Activated CD8-positive, alpha-beta T cell treated with anti-CD3 and anti-CD28 coated beads, Interleukin-2, amount 10 ng/mL, durations not matched to agents 7 days and 5 days (primary cell): ENCODE results near the gene ANTXR1. TPM values are rescaled to one million over a fixed set of nuclear protein-coding genes. Genes with fewer than 3 reads are reported as not detected.

Experiments used
- ATAC-seq: fragments of 150-1000 bp; cut with Tn5 transposase; one replicate; pipeline ENCODE4 v1.10.0; 2021; ENCODE audit warnings: moderate library complexity
- CTCF ChIA-PET: fragments of 350-600 bp; sonication (Branson Sonifier 250); formaldehyde crosslinking; loops from one replicate; lab custom pipeline; 2021; ENCODE audit warnings: antibody characterized with exemption; lab: Charles Lee
- POLR2A ChIA-PET: fragments of 350-600 bp; sonication (Branson Sonifier 250); formaldehyde crosslinking; loops from one replicate; lab custom pipeline; 2021; ENCODE audit warnings: antibody characterized with exemption; lab: Charles Lee
- DNase-seq: peaks from one replicate; pipeline ENCODE4 v3.0.0-alpha.2; 2020
- H3K27ac Mint-ChIP-seq: one replicate; pipeline ENCODE4 v1.8.0; 2021; ENCODE audit warnings: mild to moderate bottlenecking, mixed read lengths
- H3K27me3 Mint-ChIP-seq: one replicate; pipeline ENCODE4 v1.8.0; 2021; ENCODE audit warnings: low read depth, mixed read lengths
- H3K36me3 Mint-ChIP-seq: one replicate; pipeline ENCODE4 v1.8.0; 2021; ENCODE audit warnings: low read depth, mixed read lengths
- H3K4me1 Mint-ChIP-seq: one replicate; pipeline ENCODE4 v1.8.0; 2021; ENCODE audit warnings: low read depth, mixed read lengths
- H3K4me3 Mint-ChIP-seq: one replicate; pipeline ENCODE4 v1.8.0; 2021; ENCODE audit warnings: mild to moderate bottlenecking, mixed read lengths
- H3K9me3 Mint-ChIP-seq: one replicate; pipeline ENCODE4 v1.8.0; 2022; ENCODE audit warnings: mixed read lengths; ENCODE audit not compliant: insufficient read depth
- total RNA-seq, 2 experiments: library from RNA; stranded (reverse); gene quantifications; one replicate each; pipeline ENCODE4 v1.2.3, GENCODE V29; 2021

The ANTXR1 gene
- total RNA-seq, 2 experiments from 2014 or later = 0.05 TPM; not detected in 1

- Mint-ChIP-seq H3K4me1 (no peaks in the 10 kb centered on the region), H3K27ac (no peak overlapping the region), H3K27me3 (peaks cover 15% of the 10 kb centered on the region), H3K36me3 (no peaks in the 10 kb centered on the region), H3K9me3 (no peaks in the 10 kb centered on the region), H3K4me3 (no peak overlapping the region)
- DNase-seq (no peak), ATAC-seq (no peak)
- ChIA-PET CTCF (interaction anchor here (1.3 kb wide), 1 partner anchor 13 kb away, joined by 4 read pairs; no protein-coding TSS in a partner anchor), POLR2A (no interaction called here)
These were observed 172.8 kb downstream of the ANTXR1 start for GRCh38 chr2:69185807-69186206.

GRCh38 chr2:69186614-69187013 lies 173.6 kb downstream of the ANTXR1 start:
- Mint-ChIP-seq H3K27me3 (peaks cover 18% of the 10 kb centered on the region), H3K4me1 (no peaks in the 10 kb centered on the region), H3K9me3 (no peaks in the 10 kb centered on the region), H3K27ac (no peak overlapping the region), H3K4me3 (no peak overlapping the region), H3K36me3 (no peaks in the 10 kb centered on the region)
- CTCF ChIA-PET = no interaction called here
- DNase-seq (no peak), ATAC-seq (no peak)
- POLR2A ChIA-PET = no interaction called here

GRCh38 chr2:69188182-69188900 lies 175.4 kb downstream of the ANTXR1 start:
- Mint-ChIP-seq H3K27ac (no peak overlapping the region), H3K9me3 (no peaks in the 10 kb centered on the region), H3K27me3 (peaks cover 27% of the 10 kb centered on the region), H3K36me3 (no peaks in the 10 kb centered on the region), H3K4me1 (no peaks in the 10 kb centered on the region), H3K4me3 (no peak overlapping the region)
- ChIA-PET POLR2A (no interaction called here), CTCF (no interaction called here)
- DNase-seq = no peak
- no peak for ATAC-seq

- no peaks in the 10 kb centered on the region for H3K9me3 Mint-ChIP-seq
- no peaks in the 10 kb centered on the region for H3K4me1 Mint-ChIP-seq
- DNase-seq (no peak), ATAC-seq (no peak)
- H3K27ac Mint-ChIP-seq = no peak overlapping the region
- H3K27me3 Mint-ChIP-seq = peaks cover 29% of the 10 kb centered on the region
- no peaks in the 10 kb centered on the region for H3K36me3 Mint-ChIP-seq
- H3K4me3 Mint-ChIP-seq = no peak overlapping the region
- CTCF ChIA-PET = no interaction called here
- POLR2A ChIA-PET = no interaction called here
These were observed 177.9 kb downstream of the ANTXR1 start for GRCh38 chr2:69190743-69191404.

- no peak for DNase-seq
- Mint-ChIP-seq H3K27me3 (peaks cover 29% of the 10 kb centered on the region), H3K9me3 (no peaks in the 10 kb centered on the region), H3K4me3 (no peak overlapping the region), H3K36me3 (no peaks in the 10 kb centered on the region), H3K27ac (no peak overlapping the region), H3K4me1 (no peaks in the 10 kb centered on the region)
- no peak for ATAC-seq
- ChIA-PET POLR2A (no interaction called here), CTCF (no interaction called here)
These were observed 178.7 kb downstream of the ANTXR1 start for GRCh38 chr2:69191634-69192033.

GRCh38 chr2:69192176-69192945 lies 179.4 kb downstream of the ANTXR1 start:
- ATAC-seq (no peak), DNase-seq (no peak)
- Mint-ChIP-seq H3K27me3 (peaks cover 29% of the 10 kb centered on the region), H3K9me3 (no peaks in the 10 kb centered on the region), H3K27ac (no peak overlapping the region), H3K4me3 (no peak overlapping the region), H3K36me3 (no peaks in the 10 kb centered on the region), H3K4me1 (no peaks in the 10 kb centered on the region)
- CTCF ChIA-PET = no interaction called here
- POLR2A ChIA-PET = no interaction called here

- peaks cover 15% of the 10 kb centered on the region for H3K27me3 Mint-ChIP-seq
- POLR2A ChIA-PET = no interaction called here
- H3K36me3 Mint-ChIP-seq = no peaks in the 10 kb centered on the region
- no peak overlapping the region for H3K4me3 Mint-ChIP-seq
- no peaks in the 10 kb centered on the region for H3K9me3 Mint-ChIP-seq
- ATAC-seq (no peak), DNase-seq (no peak)
- H3K27ac Mint-ChIP-seq = no peak overlapping the region
- H3K4me1 Mint-ChIP-seq = no peaks in the 10 kb centered on the region
- CTCF ChIA-PET = no interaction called here
These were observed 182.7 kb downstream of the ANTXR1 start for GRCh38 chr2:69195706-69196105.

GRCh38 chr2:69196327-69197117 lies 183.5 kb downstream of the ANTXR1 start:
- Mint-ChIP-seq H3K27me3 (peaks cover 11% of the 10 kb centered on the region), H3K4me3 (no peak overlapping the region), H3K36me3 (no peaks in the 10 kb centered on the region), H3K9me3 (no peaks in the 10 kb centered on the region), H3K4me1 (no peaks in the 10 kb centered on the region), H3K27ac (no peak overlapping the region)
- no peak for ATAC-seq
- no peak for DNase-seq
- CTCF ChIA-PET = no interaction called here
- POLR2A ChIA-PET = interaction anchor here (0.6 kb wide), 1 partner anchor 71 kb away, joined by 3 read pairs; no protein-coding TSS in a partner anchor

- Mint-ChIP-seq H3K4me1 (no peaks in the 10 kb centered on the region), H3K27me3 (peaks cover 7% of the 10 kb centered on the region), H3K9me3 (no peaks in the 10 kb centered on the region), H3K4me3 (no peak overlapping the region), H3K27ac (no peak overlapping the region), H3K36me3 (no peaks in the 10 kb centered on the region)
- DNase-seq = no peak
- CTCF ChIA-PET = no interaction called here
- ATAC-seq = no peak
- POLR2A ChIA-PET = no interaction called here
These were observed 187.1 kb downstream of the ANTXR1 start for GRCh38 chr2:69200107-69200520.

- ATAC-seq = no peak
- no peaks in the 10 kb centered on the region for H3K4me1 Mint-ChIP-seq
- POLR2A ChIA-PET = no interaction called here
- no peak overlapping the region for H3K4me3 Mint-ChIP-seq
- CTCF ChIA-PET = no interaction called here
- peaks cover 8% of the 10 kb centered on the region for H3K27me3 Mint-ChIP-seq
- DNase-seq = no peak
- no peaks in the 10 kb centered on the region for H3K9me3 Mint-ChIP-seq
- no peak overlapping the region for H3K27ac Mint-ChIP-seq
- no peaks in the 10 kb centered on the region for H3K36me3 Mint-ChIP-seq
These were observed 188.3 kb downstream of the ANTXR1 start for GRCh38 chr2:69201259-69201658.

GRCh38 chr2:69202327-69202726 lies 189.3 kb downstream of the ANTXR1 start:
- H3K9me3 Mint-ChIP-seq = no peaks in the 10 kb centered on the region
- no peaks in the 10 kb centered on the region for H3K4me1 Mint-ChIP-seq
- H3K27ac Mint-ChIP-seq = no peak overlapping the region
- no peak for DNase-seq
- ChIA-PET CTCF (no interaction called here), POLR2A (no interaction called here)
- H3K36me3 Mint-ChIP-seq = no peaks in the 10 kb centered on the region
- H3K27me3 Mint-ChIP-seq = peaks cover 13% of the 10 kb centered on the region
- H3K4me3 Mint-ChIP-seq = no peak overlapping the region
- no peak for ATAC-seq
